CD4-positive, alpha-beta T cell treated with Interleukin-1 beta for 1 hour (primary cell): ENCODE data around the gene DNAH14.
"Not testable (repeated sequence)": the region's sequence is repeated elsewhere in the genome, so short reads cannot be mapped to it uniquely, and the experiment has no call there.

Source experiments
- DNase-seq, 2 donors: peaks; one replicate each; pipeline ENCODE4 v3.0.0-alpha.2; 2020 to 2022

DNAH14 gene

DNA sequence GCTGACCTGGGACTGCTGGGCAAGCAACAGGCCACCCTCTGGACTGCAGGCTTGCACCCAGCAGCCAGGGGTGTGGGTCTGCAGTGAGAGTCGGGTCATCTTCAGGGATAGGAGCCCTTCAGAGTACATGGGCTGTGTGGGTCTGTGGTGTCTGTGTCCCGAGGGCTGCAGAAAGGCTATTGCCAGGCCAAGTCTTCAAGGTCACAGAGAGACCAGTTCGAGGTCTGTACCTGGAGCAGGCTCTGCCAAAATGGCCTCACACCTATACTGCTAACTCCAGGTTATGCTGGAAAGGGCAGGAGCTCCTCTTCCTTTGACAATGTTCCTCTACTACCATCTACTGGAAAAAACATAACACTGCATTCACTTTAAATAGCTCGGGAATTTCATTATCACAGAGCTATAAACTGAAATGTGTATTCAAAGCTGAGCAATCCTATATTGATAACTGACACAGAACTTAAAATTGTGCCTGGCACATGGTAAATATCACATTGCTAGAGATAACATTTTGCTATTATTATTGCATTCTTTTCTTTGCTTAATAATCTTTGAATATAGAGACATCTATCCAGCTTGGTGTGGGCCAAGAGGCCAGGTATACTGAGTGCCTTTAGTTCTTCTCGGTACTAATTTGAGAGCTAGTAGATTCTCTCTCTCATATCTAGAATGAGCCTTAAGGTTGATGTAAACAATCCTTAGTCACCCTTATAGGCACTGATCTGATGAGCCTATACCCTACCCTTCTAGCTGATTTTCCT lies 6.9 kb upstream of the DNAH14 start:
- peak in 1 of 2 donors; percentile 11 for DNase-seq

DNA sequence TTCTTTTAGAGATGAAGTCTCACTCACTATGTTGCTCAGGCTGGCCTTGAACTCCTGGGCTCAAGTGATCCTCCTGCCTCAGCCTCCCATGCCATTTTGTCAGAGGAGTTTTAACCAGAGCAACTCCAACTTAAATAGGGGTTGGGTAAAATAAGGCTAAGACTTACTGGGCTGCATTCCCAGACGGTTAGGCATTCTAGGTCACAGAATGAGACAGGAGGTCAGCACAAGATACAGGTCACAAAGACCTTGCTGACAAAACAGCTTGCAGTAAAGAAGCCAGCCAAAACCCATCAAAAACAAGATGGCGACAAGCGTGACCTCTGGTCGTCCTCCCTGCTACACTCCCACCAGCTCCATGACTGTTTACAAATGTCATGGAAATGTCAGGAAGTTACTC lies 5.7 kb upstream of the DNAH14 start:
- DNase-seq, result no peak

DNA sequence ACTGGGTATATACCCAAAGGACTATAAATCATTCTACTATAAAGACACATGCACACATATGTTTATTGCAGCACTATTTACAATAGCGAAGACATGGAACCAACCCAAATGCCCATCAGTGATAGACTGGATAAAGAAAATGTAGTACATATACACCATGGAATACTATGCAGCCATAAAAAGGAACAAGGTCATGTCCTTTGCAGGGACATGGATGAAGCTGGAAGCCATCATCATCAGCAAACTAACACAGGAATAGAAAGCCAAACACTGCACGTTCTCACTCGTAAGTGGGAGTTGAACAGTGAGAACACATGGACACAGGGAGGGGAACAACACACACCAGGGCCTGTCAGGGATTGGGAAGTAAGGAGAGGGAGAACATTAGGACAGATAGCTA lies 1.8 kb upstream of the DNAH14 start:
- not testable (repeated sequence) for DNase-seq

DNA sequence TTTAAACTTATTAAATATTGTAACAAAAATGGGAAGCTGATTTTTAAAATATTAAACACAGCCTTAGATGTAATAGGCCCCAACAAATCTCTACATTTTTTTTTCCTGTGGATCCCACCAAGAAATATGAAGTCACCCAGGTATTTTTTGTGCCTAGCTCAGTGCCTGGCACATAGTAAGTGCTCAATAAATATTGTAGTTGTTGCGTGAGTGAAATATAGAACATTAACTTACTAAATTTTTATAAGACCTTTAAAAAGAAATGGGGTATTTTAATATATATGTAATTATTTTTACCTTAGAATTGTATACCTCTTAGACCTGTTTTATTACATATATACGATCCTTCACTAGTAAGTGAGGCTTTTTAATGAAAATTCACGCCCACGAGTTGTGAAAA lies 569 bp upstream of the DNAH14 start:
- DNase-seq, result no peak

DNA sequence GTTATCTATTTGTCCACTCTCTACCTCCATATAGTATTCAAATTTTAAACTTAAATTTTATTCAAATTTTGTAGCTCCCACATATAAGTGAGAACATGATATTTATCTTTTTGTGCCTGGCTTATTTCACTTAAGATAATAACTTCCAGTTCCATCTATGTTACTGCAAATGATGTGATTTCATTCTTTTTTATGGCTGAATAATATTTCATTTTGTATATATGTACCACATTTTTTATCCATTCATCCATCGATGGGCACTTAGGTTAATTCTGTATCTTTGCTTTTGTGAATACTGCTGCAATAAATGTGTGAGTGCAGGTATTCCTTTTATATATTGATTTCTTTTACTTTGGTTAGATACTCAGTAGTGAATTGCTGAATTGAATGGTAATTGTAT lies 2.1 kb downstream of the DNAH14 start:
- DNase-seq, result no peak

DNA sequence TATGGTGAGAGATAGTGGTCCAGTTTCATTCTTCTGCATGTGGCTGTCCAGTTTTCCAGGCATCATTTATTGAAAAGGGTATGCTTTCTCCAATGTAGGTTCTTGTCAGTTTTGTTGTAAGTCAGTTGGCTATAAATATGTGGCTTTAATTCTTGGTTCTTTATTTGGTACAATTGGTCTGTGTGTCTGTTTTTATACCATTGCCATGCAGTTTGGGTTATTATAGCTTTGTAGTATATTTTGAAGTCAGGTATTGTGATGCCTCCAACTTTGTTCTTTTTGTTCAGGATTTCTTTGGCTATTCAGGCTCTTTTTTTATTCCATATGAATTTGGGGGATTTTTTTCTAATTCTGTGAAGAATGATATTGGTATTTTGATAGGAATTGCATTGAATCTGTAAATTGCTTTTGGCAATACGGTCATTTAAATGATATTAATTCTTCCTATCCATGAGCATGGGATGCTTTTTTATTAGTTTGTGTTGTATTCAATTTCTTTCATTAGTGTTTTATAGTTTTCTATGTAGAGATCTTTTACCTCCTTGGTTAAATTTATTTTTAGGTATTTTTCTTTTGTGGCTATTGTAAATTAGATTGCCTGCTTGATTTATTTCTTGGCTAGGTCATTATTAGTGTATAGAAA lies 3.3 kb downstream of the DNAH14 start:
- DNase-seq, result no peak

DNA sequence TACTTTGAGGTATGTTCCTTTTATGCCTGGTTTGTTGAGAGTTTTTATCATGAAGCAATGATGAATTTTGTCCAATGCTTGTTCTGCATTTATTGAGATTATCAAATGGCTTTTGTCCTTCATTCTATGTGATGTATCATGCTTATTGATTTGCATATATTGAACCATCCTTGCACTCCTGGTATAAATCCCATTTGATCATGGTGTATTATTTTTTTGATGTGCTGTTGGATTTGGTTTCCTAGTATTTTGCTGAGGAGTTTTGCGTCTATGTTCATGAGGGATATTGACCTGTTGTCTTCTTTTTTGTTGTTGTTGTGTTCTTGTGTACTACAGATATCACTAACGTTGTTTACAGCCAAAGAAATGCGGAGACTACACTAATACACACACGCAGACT lies 4.1 kb downstream of the DNAH14 start:
- no peak for DNase-seq

DNA sequence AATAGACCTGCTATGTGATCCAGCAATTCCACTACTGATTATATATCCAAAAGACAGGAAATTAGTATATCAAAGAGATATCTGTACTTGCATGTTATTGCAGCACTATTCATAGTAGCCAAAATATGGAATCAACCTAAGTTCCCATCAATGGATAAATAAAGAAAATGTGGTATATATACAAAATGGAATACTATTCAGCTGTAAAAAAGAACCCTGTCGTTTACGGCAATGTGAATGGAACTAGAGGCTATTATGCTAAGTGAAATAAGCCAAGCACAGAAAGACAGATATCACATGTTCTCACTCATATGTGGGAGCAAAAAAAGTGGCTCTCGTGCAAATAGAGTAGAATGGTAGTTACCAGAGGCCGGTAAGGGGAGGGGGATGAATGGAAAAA lies 9.2 kb downstream of the DNAH14 start:
- DNase-seq, result no peak

DNA sequence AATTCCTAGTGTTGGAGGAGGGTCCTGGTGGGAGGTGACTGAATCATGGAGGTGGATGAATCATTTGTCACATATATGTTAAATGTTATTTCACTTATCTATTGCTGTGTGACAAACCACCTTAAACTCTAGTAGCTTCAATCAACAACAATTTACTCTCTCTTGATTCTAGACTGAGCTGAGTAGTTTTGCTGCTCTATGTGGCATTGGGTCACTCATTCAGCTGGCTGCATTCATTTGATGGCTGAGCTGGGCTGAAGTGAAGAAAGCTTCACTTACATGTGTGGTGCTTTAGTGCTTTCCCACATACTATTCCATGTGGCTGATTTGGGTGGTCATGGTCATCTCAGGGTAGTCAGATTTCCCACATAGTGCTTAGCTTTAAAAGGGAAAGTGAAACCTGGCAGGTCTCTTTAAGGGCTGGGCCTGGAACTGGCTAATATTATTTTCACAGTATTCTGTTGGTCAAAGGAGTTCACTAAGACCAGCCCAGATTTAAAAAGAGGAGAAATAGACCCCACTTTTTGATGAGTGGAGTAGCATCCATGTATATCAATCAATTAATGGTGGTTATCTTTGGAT lies 10.5 kb downstream of the DNAH14 start:
- no peak for DNase-seq

DNA sequence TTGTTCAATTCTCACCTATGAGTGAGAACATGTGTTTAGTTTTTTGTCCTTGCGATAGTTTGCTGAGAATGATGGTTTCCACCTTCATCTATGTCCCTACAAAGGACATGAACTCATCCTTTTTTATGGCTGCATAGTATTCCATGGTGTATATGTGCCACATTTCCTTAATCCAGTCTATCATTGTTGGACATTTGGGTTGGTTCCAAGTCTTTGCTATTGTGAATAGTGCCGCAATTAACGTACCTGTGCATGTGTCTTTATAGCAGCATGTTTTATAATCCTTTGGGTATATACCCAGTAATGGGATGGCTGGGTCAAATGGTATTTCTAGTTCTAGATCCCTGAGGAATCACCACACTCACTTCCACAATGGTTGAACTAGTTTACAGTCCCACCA lies 11.3 kb downstream of the DNAH14 start:
- not testable (repeated sequence) for DNase-seq

DNA sequence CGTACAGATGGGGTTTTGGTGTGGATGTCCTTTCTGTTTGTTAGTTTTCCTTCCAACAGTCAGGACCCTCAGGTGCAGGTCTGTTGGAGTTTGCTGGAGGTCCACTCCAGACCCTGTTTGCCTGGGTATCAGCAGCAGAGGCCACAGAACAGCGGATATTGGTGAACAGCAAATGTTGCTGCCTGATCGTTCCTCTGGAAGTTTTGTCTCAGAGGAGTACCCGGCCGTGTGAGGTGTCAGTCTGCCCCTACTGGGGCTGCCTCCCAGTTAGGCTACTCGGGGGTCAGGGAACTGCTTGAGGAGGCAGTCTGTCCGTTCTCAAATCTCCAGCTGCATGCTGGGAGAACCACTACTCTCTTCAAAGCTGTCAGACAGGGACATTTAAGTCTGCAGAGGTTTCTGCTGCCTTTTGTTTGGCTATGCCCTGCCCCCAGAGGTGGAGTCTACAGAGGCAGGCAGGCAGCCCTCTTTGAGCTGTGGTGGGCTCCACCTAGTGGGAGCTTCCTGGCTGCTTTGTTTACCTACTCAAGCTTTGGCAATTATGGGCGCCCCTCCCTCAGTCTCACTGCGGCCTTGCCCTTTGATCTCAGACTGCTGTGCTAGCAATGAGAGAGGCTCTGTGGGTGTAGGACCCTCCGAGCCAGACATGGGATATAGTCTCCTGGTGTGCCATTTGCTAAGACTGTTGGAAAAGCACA lies 16.3 kb downstream of the DNAH14 start:
- not testable (repeated sequence) for DNase-seq

DNA sequence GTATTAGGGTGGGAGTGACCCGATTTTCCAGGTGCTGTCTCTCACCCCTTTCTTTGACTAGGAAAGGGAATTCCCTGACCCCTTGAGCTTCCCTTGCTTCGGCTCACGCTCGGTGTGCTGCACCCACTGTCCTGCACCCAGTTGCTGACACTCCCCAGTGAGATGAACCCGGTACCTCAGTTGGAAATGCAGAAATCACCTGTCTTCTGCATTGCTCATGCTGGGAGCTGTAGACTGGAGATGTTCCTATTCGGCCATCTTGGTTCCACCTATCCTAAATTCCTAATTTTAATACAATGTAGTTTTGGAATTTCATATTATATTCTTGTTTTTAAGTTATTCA lies 16.8 kb downstream of the DNAH14 start:
- DNase-seq, result not testable (repeated sequence)

DNA sequence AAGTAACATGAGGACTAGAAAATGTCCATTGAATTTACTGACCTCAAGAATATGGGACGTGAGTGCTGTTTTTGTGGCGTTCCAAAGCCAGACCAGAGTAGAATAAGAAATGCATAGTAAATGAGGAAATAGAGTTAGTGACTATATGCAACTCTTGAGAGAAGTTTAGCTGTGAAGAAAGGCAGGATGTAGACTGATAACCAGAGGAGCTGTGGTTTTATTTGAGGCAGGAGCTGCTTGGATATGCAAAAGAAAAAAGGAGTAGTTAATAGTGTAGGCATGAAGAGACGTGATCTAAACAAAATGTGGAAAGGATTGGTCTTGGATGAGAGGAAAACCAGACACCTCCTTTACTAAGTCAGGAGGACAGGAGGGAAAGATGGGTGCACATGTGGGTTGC lies 28.2 kb downstream of the DNAH14 start:
- no peak for DNase-seq

DNA sequence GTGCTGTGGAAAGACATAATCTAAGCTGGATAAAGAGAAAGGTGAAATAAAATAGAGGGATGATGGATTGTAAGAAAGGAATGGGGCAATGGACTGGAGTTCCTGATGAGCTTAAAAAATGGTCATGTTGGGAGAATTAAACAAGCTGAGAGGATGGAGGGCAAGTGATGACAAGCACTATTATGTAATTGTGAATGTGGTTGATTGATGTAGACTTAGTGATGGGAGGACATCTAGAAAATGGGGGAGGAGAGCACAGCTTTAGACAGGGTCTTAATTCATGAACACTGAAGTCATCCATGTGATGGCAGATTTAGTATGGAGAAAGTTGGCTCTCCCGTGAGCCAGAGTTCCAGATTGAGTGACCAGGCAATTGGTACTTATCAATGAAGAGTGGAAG lies 29.0 kb downstream of the DNAH14 start:
- no peak for DNase-seq

DNA sequence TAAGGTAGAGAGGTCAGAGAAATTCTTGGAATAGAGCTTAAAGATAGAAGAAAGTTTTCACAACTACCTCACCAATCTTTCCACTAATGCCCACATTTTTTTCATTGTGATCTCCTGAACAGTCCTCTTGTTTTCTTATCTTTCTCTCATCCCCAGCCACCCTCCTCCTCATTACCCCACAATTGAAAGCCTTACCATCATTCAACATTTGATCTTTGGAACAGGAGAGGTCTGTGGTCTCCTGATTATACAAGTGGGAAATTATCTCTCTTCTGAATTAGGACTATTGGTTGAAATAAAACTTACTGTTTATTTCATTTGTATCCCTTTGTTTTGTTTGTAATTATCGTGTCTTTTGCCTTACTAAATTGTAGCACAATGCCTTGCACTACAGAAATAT lies 29.6 kb downstream of the DNAH14 start:
- DNase-seq, result no peak

DNA sequence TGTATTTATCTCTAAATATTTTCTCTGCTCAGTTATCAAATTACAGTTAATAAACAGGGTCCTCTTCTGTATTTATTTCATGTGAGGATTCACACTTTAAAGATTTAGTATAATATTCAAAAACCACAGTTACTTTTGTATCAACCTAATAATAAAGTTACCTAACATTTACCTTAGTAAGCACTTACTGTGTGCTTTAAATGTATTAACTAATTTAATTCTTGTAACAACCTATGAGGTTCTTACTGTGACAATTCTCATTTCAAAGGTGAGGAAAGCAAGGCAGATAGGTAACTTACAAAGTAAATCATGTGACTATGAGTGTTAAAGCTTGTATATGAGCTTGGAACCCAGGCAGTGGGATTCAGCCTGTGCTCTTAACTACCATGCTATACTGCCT lies 30.2 kb downstream of the DNAH14 start:
- DNase-seq, result no peak

DNA sequence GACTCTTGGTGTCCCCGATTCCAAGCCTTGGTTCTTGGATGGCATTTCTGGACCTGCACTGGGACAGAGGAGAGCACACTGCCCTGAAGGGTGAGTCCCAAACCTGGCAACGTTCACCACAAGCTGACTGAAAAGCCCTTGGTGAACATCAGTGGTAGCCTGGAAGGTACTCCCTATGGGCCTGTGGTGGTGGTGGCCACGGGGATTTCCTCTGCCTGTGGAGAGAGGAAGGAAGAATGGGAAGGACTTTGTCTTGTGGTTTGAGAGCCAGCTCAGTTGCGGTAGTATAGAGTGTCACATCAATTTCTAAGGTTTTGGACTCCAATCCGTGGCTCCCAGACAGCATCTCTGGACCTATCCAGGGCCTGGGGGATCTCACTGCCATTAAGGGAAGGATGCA lies 50.7 kb downstream of the DNAH14 start:
- DNase-seq, result no peak

DNA sequence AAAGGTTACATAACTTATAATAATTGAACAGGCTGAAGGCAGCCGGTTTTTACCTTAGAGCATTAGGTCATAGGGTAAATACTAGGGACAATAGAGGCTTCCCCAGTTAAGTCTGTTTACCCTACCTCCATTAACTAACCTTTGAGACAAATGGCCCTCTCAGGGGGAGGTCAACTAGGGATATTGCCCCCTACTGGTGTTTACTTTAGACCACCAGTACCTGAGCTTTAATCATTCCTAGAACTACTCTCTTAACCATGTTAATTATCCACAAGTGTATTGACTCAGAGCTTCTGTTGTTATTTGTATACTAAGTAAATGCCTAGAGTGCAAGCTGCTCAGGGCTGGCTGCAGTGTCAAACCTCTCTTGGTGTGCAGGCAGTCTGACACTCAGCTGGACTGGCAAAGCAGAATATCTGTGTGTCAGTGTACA lies 52.5 kb downstream of the DNAH14 start:
- DNase-seq, result not testable (repeated sequence)

DNA sequence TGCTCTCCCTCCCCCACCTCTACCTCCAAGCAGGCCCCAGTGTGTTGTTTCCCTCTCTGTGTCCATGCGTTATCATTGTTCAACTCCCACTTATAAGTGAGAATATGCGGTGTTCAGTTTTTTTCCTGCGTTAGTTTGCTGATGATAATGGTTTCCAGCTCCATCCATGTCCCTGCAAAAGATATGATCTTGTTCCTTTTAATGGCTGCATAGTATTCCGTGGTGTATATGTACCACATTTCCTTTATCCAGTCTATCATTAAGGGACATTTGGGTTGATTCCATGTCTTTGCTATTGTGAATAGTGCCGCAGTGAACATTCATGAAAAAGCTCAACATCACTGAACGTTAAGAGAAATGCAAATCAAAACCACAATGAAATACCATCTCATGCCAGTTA lies 58.6 kb downstream of the DNAH14 start:
- DNase-seq, result no peak

DNA sequence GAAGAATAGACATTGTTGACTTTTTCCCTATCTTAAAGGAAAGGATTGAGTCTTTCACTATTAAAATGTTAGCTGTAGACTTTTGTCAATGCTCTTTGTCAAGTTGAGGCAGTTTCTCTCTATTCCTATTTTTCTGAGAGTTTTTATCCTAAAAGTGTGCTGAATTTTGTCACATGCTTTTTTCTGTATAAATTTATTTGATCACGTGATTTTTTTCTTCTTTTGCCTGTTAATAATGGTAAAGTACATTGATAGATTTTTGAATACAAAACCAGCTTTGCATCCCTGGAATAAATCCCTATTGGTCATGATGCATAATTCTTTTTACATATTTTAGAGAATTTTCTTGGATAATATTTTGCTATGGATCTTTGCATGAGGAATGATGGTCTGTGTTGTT lies 60.1 kb downstream of the DNAH14 start:
- no peak for DNase-seq

DNA sequence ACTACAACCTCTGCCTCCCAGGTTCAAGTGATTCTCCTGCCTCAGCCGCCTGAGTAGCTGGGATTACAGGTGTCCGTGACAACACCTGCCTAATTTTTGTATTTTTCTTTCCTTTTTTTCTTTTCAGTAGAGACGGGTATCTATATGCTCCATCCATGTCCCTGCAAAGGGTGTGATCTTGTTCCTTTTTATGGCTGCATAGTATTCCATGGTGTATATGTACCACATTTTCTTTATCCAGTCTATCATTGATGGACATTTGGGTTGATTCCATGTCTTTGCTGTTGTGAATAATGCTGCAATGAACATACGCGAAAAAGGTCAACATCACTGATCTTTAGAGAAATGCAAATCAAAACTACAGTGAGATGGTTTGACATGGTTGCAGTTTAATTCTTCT lies 62.1 kb downstream of the DNAH14 start:
- not testable (repeated sequence) for DNase-seq

DNA sequence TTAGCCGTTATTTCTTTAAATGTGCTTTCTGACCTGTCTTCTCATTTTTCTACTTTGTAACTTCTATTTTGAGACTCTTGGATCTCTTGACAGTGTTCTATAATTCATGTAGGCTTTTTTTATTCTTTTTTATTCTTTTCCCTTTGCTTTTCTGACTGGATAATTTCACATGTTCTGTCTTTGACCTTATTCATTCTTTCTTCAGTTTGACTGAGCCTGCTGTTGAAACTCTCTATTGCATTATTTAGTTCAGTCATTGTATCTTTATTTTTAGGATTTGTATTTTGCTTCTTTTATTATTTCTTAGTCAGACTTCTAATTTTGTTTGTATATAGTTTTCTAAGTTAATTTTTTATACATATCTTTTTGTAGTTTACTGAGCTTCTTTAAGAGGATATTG lies 66.1 kb downstream of the DNAH14 start:
- DNase-seq, result no peak

DNA sequence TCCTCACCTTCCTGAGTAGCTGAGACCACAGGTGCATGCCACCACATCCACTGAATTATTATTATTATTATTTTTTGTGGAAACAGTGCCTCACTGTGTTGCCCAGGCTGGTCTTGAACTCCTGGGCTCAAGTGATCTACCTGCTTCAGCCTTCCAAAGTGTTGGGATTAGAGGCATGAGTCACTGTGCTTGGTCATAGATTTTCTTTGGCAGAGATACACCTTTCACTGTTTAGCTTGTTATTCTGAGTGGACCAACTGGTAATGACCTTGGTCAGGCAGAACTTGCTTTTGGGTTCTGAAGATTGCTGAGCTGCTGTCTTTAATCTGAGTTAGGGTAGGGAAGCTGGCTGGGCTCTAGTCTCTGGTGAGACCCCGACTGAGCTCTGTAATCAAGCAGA lies 66.8 kb downstream of the DNAH14 start:
- DNase-seq, result no peak

DNA sequence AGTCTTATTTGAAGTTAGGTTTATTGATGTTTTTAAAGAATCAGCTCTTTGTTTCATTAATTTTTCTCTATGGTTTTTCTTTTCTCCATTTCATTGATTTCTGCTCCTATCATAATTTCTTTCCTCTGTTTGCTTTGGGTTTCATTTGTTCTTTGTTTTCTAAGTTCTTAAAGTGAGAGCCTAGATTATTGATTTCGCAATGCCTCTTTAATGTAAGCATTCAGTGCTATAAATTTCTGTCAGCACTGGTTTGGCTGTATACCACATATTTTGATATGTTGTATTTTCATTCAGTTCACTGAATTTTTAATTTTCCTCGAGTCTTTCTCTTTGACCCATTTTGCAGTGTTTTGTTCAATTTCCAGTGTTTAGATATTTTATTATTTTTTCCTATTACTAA lies 68.7 kb downstream of the DNAH14 start:
- DNase-seq, result no peak
